NCI-H2171 treated with DMSO at 0.1 percent for 48 hours (cell line): ENCODE results near the gene HMSD.
"Not testable (repeated sequence)": the region's sequence is repeated elsewhere in the genome, so short reads cannot be mapped to it uniquely, and the experiment has no call there.

Experiments used
- DNase-seq: peaks from one replicate; lab custom pipeline; 2025; lab: John Stamatoyannopoulos, UW

The HMSD gene, protein sequence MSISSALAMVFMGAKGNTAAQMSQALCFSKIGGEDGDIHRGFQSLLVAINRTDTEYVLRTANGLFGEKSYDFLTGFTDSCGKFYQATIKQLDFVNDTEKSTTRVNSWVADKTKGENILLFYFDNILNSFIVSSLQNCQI

DNA sequence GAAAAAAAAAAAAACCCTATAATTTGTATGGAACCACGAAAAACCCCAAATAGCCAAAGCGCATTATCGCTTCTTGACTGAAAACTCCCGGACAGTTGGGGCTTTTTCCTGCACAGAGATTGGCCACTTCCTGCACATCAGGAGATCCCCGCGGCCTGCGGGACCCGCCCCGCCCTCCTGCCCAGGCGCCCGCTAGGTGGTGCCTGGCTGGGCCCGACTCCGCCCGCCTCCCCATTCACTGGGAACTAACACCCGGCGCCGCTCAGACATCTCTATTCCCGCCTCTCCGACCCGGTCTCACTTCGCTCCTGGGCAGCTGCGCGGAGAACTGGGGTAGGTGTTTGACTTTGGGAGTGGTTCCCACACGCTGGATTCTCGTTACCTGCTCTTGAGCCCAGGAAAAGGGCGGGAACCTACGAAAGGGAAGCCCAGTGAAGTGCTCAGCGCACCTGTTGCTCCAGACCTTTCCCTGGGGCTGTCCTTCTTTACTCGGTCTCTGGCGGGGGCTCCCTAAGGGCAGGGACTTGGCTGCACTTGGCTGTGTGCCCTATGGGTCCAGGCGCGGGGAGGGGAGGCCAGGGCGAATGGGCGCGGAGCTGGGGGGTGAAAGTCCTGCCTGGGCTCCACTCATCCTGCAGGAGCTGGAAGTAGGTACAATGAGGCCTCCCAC is at the start of gene HMSD:
TSS of gene HMSD (plus strand) at position 234 of the 670 bp plus-strand sequence. CDS start 4,155 bp downstream, outside the sequence.
- peak; percentile 12 for DNase-seq

DNA sequence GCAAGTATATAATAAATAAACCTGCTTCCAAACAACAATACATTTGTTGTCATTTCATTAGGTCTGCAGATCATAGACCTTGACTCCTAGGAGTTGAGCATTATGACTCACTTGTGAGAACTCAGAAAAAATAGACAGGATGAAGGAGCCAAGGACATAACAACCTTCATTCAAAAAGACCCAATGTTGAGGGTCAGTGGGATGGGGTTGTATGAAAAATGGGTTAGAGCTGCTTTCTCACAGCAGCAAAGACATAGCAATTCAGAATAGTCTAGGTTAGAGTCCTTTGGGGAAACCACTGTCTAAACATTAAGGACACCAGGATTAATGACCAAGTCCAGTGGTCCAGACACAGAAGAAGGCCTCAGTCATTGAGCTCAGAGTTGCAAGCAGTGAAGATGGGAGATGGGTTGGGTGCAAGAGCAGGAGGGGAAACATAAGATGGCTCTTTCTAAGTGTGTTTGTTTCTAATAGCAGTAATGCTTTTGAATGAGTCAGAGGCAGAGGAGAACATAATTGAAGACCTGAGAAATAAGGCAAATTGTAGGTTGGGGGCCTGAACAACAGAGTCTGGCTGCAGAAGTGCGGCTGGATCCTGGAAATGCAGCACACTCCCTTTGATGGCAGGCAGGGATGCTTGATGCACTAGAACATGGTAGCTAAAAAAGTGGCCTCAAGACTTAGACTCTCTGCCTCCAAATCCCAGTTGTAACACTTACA is 45.1 kb upstream of the HMSD start:
- no peak for DNase-seq

DNA sequence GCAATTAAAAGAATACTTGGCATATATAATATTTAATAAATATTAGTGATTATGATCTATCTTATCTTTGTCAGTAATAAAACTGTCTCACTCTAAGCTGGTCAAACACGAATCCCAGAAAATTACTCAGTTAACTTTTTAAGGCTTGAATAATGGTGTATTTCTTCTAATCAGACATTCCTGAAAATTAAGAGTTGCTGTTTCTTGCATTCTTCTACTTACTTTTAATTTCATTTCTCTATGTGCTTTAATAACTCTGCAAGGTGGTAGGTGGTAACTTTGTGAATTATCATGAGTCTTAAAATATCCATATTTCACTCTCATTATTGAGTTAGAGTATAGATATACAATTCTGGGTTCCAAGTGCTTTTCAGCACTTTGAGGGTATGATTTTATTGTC is 44.4 kb upstream of the HMSD start:
- no peak for DNase-seq

DNA sequence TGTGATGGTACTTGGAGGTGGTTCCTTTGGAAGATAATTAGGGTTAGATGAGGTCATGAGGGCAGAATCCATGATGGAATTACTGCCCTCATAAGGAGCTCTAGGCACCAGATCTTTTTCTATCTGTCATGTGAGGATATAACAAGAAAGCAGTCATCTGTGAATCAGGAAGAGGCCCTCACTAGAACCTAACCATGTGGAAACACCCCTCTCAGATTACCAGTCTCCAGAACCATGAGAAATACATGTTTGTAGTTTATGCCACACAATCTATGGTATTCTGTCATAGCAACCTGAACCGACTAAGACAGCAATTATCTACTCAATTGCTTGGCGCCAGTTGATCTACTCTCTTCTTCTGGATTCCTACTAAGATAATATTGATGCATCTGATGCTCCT is 43.7 kb upstream of the HMSD start:
- DNase-seq = peak; percentile 88

DNA sequence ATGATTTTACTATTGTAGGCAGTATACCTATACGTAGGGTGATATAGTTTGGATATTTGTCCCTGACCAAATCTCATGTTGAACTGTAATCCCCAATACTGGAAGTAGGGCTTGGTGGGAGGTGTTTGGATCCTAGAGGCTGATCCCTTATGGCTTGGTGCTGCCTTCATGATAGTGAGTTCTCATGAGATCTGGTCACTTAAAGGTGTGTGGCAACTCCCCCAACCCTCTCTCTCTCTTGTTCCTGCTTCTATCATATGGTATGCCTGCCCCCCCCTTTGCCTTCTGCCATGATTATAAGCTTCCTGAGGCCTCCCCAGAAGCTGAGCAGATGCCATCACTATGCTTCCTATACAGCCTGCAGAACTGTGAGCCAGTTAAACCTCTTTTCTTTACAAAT is 43.0 kb upstream of the HMSD start:
- no peak for DNase-seq

DNA sequence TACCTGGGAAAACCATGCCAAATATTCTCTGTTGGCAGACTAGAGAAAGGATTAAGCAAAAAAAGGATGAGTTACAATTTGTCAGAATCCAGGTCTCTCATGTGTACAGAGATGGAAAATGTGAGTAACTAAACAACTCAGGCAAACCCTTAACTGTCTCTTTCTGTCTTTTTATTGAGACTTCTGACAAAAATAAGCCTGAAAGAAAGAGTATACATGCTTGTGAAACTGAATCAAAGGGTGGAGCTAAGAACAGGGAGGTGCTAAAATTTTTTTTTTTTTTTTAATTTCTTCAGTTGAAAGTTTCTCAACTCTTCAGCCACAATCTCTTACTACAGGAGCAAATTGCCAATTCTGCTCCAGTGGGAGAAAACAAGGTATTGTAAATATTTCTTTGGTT is 41.4 kb upstream of the HMSD start, which contains the start of gene SERPINB10:
TSS of gene SERPINB10 (plus strand) at position 295 of the 400 bp plus-strand sequence. CDS start 7,553 bp downstream, outside the sequence.
- DNase-seq = no peak

DNA sequence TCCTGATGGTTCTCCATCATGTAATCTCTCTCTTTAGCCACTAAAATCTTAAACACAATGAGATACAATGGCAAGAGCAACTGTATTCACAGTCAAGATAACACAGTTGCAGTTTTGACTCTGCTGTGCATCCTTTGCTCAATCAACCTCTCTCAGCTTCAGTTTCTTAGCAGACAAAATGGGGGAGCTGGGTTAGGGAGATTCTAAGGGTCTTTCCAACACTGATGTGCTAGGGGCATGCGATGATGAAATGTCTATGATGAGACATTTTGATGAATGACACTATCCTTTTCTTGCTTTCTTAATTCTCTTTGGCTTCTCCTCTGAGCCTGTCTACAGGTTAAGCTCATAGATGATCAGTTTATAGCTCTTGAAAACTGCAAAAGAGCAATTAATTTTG is 40.2 kb upstream of the HMSD start:
- no peak for DNase-seq

DNA sequence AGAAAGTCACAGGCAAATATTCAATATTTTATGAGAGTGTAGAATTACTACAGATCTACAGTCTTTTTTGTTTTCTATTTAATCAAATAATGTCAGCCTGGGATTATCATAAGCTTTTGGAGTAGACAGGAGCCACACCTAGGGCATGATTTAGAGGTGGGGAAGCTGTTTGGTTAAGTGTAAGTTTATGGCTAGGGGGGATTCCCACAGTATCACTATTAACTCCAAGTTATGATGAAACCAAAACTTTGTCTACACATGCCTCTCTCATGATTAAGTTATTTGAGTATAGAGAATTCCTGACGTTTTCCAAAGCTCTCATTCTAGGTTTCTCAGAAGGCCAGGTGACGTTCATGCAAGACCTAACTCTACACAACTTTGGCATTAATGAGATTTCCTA is 39.2 kb upstream of the HMSD start:
- no peak for DNase-seq

DNA sequence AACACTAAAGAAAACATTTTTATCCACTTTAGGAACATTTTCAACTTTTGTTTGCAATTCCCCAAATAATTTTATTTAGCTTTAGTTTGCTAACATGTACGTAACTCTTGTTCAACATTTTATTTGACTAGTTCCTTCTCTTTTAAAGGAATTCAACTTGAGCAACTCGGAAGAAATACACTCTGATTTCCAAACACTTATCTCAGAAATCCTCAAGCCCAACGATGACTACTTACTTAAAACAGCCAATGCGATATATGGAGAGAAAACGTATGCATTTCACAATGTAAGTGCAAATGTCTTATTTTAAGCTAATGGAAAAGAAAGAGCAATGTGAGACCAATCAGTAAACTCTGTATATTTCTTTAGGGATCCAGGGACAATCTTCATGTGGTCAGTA is 31.3 kb upstream of the HMSD start:
- DNase-seq = no peak

DNA sequence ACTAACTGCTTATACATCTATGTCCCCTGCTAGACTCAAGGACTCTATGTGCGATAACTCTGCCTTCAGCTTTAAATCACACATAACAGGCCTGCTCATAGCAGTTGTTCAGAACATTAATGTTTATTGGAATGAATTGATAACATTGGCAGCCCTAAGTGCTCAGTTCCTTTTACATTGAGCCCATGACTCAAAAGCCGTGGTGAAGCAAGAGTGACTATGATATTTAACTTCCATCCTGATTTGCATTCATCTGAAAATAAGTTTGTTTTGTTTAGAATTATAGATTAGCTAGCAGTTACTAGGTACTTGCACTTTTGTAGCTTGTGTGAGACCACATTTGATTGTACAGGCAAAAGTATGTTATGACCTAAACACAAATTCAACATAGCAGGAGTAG is 27.1 kb upstream of the HMSD start:
- DNase-seq = no peak

DNA sequence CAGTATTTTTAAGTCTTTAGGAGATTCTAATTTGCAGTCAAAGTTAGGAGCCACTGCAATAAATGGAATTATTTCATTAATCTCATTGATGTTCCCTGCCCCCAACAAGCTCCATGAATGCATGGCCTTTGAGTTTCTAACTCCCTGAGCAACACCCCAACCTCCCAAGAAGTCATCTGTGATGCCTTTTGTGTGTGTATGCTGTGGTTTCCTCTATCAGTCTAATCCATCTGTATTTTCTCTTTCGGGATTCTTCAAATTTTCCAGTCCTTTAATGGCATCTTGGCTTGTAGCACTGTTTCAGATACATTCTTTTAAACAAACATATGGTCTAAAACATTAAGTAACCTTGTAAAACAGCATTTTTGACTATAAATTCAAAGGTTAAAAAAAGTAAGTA is 24.6 kb upstream of the HMSD start:
- DNase-seq = no peak

DNA sequence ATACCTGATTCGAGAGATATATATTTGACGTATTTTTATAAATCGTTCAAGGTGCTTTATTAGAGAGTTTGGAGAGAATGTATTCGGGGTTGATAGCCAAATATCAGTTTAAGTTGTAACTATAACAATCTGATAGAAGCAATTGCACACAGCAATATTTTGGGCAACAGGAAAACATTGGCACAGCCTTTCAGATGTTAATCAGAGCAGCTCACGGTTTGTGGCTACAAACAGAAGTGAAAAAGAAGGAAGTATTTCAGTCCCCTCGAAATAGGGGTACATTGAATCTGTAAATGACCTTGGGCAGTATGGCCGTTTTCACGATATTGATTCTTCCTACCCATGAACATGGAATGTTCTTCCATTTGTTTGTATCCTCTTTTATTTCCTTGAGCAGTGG is 20.8 kb upstream of the HMSD start:
- DNase-seq = no peak

DNA sequence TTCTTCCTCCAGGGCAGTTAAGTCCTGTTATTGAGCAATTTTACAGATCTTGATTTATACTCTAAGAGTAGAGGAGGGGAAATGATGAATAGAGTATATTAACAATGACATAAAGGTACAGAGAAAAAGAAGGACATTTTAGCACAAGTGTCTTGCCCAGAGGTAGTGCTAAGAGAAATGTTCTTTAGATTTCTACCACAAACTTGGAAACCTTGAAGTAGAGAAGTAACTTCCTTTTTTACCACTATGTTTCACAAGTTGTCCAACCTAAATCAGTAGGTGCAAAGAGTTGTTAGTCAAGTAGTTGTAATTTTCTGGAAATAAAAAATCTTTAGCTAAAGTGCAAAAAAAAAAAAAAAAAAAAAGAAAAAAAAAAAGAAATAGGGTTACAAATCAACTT is 19.7 kb upstream of the HMSD start:
- not testable (repeated sequence) for DNase-seq

DNA sequence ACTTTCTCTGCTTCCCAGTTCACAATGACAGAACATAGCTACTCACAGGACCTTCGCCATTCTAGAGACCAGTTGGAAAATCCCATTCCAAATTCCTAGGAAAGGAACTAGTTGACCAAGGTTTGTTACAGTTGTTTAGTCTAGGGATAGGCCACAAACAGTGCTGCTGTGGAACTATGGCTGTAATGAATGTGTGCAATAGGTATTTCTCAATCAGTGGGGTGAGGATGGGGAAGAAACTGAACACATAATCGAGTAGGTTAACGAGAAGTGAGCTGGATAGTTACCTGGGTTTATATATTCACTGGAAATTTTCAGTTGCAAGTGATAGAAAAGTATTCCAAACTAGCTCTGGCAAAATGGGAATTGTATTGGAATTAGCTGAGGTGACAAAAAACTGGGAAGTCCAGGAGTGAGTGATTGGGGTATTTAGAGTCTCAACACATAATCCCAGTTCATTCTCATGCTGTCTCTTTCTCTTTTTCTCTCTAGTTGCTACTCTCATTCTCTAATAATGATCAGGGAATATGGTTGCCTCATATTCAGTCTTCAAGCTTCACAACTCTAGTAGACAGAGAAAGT is 18.2 kb upstream of the HMSD start:
- DNase-seq = no peak

DNA sequence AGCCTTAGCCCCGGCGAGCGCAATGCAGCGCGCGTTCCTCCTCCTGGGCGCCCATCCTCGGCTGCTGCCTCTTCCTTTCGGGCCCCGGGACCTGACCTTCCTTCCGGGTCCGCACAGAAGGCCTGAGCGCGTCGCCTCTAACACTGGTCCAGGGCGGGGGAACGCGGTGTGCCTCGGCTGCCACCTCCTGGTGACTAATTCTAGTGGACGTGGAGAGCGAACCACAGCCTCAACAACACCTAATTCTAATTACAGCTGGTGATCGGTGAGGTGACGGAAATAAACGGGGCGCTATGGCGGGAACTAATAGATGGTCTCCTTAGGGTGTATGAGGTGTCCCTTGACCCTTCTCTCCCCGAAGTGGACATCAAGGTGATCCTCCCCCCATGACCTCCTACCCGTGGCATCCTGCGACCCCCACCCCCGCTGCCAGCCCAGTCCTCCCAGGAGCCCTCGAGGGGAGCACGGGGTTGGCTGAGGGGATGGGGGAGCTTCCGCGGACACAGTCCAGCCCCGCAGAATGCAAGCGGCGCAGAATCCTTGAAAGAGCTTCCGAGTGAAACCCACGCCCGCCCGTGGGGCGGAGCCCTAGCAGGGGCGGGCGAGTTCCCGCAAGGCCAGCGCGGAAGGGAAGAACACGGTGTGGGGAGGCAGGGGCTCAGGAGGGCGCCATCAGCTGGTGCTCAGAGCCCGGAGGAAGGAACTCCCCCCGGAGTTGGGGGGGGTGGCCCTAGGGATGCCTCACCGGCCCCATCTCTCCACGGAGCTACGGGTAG is 12.8 kb upstream of the HMSD start:
- peak; percentile 57 for DNase-seq

DNA sequence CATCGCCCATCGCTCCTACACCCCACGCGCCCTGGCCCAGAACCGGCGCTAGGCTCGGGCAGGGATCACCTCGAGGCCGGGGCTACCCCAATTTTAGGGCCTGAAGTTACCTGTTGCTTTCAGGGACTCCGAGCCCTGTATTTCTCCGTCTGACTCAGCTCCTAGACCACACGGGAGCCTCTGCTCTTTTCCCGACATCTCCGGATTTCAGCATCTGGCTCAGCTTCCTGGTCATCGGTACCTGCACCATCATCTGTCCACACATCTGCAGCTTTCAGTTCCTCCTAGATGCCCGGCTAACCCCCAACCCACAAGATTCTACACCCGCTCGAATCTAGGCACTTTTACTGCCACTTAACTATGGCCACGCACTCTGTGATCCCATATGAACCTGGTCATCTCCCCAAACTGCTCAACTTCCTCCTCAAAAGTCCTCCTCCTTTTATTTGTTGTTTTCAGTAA is 12.1 kb upstream of the HMSD start:
- DNase-seq = no peak

DNA sequence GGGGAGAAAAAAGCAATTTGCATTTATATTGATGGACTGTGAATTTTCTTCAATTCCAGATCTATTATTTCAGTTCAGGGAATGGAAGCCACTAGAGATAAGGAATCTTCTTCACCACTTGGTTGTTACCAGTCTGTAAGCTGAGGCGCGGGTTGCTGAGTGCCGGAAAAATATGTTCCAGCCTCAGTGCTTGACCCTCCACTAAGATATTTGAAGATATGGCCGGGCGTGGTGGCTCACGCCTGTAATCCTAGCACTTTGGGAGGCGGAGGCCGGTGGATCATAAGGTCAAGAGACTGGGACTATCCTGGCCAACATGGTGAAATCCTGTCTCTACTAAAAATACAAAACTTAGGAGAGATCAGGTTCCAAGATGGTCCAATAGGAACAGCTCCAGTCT is 9.1 kb upstream of the HMSD start:
- no peak for DNase-seq

DNA sequence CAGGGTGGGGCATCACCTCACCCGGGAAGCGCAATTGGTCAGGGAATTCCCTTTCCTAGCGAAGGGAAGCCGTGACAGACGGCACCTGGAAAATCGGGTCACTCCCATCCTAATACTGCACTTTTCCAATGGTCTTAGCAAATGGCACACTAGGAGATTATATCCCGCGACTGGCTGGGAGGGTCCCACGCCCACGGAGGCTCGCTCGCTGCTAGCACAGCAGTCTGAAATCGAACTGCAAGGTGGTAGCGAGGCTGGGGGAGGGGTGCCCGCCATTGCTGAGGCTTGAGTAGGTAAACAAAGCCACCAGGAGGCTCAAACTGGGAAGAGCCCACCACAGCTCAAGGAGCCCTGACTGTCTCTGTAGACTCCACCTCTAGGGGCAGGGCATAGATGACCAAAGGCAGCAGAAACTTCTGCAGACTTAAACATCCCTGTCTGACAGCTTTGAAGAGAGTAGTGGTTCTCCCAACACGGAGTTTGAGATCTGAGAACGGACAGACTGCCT is 8.5 kb upstream of the HMSD start:
- not testable (repeated sequence) for DNase-seq

DNA sequence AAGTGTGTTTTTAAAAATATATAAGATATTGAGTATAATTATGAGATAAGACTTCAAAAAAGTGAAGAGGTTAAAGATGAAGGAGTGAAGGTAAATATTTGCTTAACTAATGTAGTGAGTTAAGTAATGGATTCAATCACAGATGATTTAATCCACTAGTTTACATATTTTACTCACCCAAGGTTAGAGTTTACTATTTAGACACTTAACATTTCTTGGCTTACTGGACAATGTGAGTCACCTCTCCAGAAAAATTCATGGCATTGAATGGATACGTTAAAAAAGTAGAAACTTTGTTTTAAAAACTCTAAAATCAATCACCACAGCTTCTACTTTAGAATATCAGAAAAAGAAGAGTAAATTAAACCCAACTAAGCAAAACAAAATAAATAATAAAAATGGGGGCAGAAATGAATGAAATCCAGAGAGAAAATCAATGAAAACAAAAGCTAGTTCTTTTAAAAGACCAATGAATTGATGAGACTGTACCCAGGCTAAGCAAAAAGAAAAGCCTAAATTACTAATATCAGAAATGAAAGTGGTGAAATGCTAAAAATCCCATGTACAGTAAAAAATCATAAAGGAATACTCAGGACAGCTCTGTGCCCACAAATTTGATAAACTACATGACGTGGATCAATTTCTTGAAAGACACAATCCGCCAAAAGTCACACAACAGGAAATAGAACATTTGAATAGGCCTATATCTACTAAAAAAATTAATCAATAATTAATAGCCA is 1.9 kb upstream of the HMSD start:
- no peak for DNase-seq

DNA sequence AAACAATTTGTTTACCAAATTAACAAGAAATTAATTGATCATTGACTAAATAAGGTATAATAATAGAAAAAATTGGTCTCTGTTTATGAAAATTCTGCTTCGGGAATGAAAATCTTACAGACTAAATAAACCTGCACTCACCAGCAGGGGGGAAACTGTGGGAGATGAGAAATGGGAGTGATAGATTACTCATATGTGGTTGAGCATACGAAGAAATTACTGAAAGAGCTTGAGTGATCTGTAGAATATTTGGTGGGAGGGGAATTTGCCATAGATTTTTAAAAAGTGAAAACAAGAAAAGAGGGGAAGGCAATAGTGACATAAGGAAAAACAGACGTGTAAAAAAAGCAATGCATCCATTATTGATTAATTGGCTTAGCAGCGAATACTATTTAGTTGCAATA is 2.2 kb downstream of the HMSD start:
- no peak for DNase-seq

DNA sequence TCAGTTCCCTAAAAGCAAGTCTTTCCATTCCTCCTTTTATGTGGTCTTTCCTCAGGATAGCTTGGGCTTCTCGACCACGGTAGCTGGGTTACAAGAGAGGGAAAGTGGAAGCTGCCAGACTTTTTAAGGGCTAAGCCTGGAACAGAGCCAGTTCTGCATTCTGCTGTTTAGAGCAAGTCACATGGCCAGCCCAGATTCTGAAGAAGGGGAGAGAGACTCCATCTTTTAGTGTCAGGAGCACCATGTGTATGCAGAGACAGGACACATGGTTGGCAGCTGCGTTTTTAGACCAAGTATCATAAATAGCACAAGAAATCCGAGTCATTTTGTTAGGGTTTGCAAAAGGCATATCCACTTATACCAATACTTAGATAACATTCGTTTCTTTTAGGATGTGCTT is 4.7 kb downstream of the HMSD start:
- peak; percentile 21 for DNase-seq
